Adrenal gland (tissue), 5 donors: Measurements from ENCODE around the gene ZDHHC14.

Source experiments
- CTCF ChIP-seq, 6 experiments: fragments of 450-650 bp in 4 of 6; fragments of 200-600 bp in 2 of 6; sonication (generic) in 1 of 6; IDR thresholded peaks; 1 replicate in 5 of 6; 2 replicates in 1 of 6; pipeline versions ENCODE4 v1.5.1 to v1.8.0; 2016 to 2021; ENCODE audit warnings: antibody characterized with exemption in 6 of 6, mild to moderate bottlenecking in 2 of 6, moderate library complexity in 1 of 6
- POLR2A ChIP-seq, 2 donors: fragments of 450-650 bp; IDR thresholded peaks; one replicate each; pipeline ENCODE4 v1.6.1; 2017; ENCODE audit warnings: antibody characterized with exemption in 2 of 2, mild to moderate bottlenecking in 2 of 2, moderate library complexity in 1 of 2
- donor health status: DM: no; HTN: no; CAD: no.

GRCh38 chr6:157505912-157506491 is 125.0 kb downstream of the ZDHHC14 start:
- TF ChIP-seq CTCF (IDR thresholded peaks at IDR 0.05) (no peak), POLR2A (IDR thresholded peaks at IDR 0.05) (no peak)
